Middle frontal gyrus (tissue), 1 donor: Measurements from ENCODE around the gene UBE2G2.

ENCODE experiments used
- DNase-seq: peaks from one replicate; pipeline ENCODE4 v3.0.0-alpha.2; 2015; ENCODE audit warnings: low spot score; ENCODE audit errors: extremely low spot score

Gene UBE2G2

DNA sequence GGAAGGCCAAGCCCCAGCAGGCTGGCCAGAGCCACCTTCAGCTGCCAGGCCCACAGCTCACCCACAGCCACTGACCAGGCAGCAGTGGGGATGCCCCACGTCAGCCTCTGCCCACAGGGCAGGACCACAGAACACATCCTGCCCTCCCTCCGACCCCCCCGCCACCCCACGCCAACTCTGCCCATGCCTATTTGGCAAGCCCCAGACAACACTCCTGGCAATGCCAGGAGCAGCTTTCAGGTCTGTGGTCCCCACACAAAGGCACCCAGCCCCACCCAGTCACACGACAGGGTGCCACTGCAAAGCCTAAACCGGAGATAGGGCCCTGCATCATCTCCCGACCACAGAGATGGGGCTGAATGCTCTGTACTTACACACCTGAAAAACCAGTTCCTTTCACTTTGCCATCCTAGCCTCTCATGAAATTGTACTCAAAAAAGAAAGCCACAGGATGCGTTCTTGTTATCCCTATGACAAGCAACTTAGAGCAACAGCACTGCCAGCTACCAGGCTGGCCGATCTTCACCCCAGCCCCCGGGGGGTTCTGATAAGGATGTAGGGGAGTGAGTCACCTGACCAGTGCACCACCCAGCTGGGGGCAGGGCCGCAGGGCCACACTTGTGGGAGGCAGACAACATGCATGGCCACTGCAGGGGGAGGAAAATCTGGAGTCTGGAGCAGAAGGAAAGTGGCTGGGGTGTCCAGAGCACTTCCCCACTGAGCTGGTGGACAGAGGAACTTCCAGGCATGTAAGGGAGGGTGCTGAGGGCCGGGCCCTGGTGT, 36.2 kb downstream of the UBE2G2 start:
- no peak for DNase-seq

DNA sequence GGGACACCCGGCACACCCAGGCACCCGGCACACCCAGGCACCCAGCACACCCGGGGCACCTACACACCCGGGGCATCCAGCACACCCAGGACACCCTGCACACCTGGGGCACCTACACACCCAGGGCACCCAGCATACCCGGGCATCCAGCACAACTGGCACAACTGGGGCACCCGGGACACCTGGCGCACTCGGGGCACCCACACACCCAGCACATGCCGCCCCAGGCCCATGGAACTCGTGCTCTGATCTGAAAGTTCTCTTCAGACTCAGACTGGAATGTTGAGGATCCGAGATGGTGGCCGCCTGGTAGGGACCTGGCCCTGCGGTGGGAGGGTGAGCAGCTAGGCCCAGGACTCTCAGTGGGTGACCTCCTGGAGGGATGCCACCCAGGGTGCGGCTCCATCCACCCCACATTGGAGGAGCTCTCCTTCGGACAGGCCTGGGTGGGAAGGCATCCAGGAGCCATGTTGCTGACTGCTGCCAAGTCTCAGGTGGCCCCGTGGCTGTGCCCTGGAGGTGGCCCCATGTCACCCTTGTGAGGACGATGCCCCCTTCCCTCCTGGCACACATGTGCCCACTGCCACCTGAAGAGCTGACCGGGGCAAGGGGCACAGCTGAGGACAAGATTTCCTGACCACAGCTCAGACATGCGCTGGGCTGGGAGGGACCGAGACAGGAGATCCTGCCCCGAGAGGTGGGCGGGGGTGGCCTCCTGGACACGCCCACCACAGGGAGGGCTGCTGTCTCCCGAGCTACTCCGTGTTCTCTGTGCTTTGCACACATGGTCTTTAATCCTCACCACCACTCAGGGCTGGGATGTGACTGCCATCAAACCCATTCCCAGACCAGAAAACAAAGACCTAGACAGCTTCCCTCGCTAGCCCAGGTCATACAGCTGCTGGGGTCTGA, 37.0 kb downstream of the UBE2G2 start:
- DNase-seq, result no peak

DNA sequence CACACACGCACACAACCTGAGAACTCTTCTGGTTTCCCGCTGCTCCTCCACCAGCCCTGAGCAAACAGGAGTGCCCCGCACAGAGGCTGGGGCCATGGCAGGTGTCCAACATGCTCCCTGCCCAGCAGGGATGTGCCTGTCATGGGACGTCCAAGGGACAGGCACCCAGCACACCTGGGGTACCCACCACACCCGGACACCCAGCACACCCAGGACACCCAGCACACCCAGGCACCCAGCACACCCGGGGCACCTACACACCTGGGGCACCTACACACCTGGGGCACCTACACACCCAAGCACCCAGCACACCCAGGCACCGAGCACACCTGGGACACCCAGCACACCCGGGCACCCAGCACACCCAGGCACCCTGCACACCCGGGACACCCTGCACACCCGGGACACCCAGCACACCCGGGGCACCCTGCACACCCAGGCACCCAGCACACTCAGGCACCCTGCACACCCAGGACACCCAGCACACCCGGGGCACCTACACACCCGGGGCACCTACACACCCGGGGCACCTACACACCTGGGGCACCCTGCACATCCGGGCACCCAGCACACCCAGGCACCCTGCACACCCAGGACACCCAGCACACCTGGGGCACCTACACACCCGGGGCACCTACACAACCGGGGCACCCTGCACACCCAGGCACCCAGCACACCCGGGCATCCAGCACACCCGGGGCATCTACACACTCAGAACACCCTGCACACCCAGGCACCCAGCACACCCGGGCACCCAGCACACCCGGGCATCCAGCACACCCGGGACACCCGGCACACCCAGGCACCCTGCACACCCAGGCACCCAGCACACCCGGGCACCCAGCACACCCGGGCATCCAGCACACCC, 37.9 kb downstream of the UBE2G2 start:
- no peak for DNase-seq

DNA sequence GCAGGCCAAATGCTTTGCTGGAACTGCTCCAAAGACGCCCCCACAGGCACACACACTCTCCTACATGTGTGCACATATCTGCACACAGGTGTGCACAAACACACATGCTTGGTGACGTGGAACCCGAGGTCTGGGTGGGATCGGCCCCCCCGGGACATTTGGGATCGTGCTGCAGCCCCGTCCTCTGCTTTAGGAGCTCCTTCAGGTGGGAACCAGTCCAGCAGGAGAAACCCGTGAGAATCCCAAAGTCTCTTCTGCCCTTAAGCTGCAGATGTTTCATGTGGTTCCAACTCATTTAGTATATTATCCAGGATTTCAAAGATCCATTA, 38.6 kb downstream of the UBE2G2 start:
- DNase-seq, result no peak

DNA sequence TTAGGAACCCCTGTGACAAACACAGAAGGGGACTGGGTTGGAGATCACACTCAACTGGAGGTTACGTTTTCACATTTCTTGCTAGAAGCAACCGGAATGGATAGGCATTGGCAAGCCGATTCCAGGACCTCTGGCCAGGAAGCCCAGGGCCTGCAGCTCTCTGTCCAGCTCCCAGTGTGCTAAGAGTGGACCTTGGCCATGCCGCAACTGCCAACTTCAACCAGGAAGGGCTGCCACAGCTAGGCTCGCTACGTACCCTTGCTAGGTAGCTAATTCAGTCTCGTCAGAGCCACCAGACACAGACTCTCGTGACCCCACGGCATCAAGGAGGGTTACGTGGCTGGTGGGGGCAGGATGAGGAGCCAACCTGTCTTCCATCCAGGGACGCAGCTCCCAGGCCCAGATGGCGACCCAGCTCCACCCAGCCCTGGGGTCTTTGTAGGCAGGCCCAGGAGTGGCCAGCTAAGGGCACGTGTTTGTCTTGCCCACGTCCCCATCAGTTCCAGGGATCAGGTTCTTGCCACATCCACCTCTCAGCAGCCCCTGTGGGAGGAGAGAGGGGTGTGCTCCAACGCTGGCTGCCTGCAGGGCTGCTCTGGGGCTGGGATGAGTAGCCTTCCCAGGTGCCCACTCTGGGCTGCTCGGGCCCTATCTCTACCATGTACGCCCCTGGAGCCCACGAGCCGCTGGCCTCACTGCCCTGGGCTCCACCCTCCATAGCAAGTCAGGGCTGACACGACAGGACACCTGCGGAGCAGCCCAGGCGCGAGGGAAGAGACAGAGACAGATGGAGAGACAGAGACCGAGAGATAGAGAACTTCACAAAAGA, 39.2 kb downstream of the UBE2G2 start:
- DNase-seq, result no peak

DNA sequence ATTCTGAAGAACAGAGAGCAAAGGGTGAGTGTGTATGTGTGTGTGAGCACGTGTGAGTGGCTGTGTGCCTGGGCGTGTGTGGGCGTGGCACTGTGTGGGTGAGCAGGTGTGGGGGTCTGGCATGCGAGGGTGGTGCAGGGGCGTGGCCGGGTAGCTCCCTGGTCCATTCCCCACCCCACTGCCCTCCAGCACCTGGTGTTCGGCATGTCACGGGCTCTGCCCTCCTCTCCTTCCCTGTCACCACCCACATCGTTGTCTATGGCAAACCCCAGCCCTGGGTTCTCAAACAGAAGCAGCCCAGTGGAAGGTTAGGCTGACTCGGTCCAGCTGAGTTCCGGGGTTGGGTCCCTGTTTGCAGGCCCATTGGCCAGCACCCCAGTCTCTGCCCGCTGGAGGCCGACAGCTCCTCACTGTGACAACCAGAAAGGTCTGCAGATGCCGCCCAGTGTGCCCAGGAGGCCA, 39.8 kb downstream of the UBE2G2 start:
- no peak for DNase-seq

DNA sequence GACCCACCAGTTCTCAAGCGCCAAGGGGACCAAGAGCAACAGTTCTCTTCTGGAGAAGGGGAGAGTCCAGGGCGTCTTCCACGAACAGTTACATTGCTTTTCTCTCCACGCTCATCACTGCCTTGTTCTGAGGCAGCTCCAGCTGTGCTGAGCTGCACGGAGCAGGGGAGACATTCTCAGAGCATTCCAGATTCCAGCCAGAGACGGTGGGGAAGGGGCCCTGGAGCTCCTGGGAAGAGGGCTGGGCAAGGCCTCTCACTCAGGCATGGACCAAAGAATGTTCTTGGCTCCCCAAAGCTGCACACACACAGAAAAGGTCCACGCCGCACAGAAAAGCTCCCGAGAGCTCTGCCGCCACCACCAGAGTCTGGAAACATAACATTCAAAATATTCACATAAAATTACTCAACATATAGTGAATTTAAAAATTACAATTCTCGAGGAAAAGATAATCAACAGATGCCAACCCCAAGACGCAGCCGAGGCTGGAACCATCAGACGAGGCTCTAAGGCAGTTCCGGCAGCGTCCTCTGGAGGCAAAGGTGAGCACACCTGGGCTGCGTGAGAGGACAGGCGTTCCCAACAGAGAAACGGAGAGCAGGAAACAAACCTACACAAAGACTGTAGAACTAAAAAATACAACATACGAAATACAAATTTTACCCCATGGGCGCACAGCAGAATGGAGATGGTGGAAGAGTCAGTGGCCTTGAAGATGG, 40.5 kb downstream of the UBE2G2 start:
- DNase-seq, result no peak

DNA sequence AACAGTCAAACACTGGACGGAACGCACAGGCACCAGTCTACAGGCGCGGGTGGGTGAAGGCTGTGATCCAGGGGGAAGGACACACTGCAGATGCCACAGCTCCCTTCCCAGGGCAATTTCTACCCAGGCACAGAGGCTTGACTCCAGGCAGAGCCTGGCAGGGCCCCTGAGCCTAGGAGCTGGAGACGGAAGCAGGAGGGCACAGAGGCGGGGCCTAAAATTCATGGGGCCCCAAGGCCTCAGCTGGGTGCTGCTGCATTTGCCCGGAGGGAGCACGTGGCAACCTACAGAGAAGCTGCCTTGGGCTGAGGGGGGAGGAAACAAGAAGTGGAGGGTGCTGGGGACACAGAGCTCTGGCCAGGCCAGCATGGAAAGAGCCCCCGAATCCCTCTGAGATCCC, 41.2 kb downstream of the UBE2G2 start:
- no peak for DNase-seq

DNA sequence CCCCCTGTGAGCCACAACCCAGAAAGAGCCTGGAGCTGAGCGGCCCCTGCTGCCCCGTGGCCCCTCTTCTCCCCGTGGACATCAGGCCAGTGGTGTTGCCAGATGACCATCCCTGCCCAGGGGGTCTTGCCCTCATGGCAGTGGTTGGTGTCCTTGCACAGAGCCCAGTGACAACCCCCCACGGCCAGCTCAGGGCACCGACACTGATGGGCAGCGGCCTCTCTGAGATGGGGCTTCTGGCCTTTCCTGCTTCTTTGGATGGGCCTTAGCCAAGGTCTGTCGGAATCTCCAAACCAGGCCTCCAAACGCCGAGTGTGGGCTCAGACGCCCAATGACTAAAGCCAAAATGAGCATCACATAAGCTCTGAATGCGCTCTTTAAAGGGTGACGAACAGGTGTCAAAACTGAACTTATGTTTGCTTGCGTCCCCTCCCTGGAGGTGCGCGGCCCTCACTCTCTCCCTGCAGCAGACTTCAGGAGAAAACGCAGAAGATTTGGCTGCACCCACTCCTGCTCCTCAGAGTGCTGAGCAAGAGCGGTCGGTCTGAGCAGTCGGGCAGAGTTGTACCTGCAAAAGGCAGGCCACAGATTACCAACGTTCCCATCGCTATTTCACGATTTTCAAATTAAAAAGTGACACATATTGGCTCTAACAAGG, 41.9 kb downstream of the UBE2G2 start:
- no peak for DNase-seq

DNA sequence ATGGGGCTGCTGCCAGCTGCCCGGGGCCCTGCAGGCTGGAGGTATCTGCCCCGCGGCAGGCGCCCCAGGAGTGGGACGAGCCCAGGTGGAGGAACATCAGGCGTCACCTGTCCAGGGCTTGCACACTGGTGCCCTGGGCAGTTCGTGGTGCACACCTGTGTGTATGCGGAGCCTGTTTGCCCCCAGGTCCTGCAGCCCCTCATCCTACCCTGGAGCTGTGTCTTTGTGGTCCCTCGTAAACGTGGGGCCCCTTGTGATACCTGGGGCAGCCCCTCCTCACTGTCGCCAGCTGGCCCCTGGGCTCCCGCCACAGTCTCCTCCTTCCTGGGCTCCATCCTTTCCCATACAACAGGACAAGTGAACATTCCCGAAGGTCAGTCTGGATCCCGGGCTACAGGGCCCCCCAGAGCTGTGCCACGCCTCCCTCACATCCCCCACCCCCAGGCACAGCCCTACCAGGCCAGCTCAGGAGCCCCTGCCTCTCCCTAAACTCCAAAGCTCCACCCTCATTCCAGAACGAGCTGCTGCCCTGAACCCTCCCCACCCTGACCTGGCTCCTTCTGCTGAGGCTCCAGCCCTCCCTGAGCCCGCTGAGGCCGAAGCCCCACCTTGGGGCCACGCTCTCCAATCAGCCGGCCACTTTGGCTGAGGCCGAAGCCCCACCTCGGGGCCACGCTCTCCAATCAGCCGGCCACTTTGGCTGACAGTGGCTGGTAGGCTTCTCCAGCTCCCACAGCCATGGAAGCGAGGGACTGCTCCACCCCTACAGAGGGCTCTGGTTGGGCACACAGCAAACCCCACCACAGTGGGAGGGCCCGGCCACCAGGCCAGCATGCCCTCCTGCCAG, 42.6 kb downstream of the UBE2G2 start:
- DNase-seq, result no peak

DNA sequence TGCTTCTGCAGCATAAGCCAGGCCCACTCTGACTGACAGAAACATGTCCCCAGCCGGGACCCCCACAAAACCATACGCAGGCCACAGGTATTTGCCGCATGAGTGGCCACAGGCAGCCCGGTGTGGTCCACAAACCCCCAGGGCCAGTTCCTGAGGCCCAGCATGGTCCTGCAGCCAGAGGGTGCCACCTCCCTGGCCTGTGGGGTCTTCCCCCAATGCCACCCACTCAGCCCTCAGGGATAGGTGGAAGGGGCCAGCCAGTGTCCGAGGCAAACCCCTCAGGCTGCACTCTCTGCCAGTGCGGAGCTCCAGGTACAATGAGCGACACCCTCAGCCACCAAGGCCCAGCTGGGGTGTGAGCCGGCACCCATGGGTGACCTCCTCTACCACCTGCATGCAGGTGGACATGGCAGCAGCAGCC, 43.5 kb downstream of the UBE2G2 start:
- no peak for DNase-seq

DNA sequence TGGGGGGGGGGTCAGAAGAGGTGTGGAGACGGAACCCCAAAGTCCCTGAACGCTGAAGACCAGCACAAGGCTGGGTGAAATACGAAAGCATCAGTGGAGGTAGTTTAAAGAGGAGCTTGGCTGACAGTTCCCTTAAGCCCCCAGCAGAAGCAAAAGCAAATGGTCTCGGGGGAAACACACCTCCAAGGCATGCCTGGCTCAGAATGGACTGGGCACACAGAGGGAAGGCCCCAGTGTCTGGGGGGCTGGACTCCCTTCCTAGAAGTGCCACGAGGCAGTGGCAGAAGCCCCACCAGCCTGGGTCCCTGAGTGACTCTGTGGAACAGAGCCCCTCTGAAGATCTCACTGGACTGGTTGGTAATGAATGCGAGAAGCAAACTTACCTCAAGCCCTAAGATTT, 43.9 kb downstream of the UBE2G2 start:
- DNase-seq, result no peak

DNA sequence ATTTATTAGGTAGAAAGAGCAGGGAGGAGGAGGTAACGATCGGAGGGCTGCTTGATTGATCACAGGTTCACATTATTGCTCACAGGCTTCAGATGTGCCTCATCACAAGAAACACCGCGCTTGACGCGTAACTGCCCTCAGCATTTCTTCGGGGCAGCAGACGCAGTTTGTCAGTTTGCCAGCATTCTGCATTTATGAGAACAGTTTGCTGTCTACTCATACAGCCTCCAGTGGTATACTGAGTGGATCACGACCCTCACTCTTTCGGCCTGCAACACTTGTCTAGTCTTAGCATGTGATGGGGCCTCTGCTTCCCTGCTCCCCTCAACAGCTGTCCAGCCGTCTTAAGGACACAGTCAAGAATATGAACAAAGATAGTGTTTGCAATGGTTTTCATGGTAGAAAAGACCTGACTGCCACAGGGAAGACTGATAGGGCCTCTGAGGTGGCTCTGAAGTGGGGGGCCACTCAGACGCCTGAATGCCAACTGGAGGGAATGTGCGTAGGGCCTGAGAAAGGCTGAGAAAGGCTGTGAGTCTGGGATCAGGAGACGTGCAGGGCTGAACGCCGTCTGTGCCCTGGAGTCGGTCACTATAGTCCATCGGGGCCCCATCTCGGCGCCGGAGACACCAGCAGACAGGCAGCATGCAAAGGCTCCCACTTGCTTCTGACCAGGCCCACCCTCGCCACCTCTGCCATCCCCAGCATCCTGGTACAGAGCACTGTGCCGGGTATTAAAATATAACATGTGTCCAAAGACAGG, 45.0 kb downstream of the UBE2G2 start:
- DNase-seq, result no peak

DNA sequence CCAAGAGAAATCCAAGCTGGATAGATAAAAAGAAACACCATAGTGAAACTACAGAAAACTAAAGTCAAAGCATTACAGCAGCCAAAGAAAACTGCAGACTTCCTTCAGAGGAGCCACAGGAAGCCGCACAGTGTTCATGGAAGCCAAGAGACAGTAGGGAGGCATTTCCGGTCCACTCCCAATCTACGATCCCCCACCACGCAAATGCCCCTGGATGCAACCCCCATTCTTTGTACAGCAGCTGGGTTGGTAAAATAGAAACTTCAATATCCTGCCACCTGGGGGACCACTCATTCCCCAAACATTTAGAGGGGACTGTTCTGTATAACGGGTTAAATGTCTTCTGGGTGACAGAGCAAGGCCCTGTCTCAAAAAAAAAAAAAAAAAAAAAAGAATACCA, 46.4 kb downstream of the UBE2G2 start:
- DNase-seq, result no peak

DNA sequence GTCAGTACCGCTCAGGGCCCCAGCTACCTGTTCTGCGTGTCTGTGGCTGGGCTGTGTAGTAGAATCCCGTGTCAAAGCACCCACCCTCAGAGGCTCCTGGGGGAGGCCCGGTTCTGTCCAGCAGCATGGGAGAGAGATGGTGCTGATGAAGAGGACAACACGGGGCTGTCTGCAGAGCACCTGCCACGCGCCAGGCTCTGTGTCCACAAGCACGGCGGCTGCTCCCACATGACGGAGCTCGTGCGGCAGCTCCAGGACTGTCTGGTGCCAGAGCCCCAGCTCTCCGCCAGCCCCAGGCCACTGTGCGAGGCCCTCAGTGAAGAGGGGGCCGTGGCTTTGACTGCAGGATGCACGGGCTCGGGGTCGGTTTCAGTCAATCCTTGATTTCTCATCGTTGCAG, 48.3 kb downstream of the UBE2G2 start:
- DNase-seq, result no peak

DNA sequence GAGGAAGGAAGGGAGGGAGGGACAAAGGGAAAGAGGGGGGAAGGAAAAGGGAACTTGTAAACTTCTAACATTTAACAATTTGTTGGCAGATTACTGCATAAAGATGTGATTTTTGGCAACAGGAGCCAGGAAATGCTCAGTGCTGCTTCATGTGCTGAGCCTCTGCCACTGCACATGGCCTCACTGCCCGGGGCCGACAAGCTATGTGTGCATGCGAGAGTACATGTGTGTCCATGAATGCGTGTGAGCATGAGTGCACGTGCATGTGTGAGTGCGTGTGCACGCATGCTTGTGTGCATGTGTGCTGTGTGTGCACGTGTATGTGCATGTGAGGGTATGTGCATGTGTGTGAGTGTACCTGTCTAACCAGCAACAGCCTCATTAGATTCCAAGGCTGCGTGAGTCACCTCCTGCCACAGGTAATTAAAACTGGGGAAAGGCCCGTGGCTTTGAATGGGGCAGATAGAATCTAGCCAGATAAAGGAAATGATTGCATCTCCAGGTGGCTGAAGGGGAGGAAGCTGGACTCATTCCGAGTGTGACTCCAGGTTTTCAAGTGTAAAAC, 48.9 kb downstream of the UBE2G2 start:
- DNase-seq, result no peak

DNA sequence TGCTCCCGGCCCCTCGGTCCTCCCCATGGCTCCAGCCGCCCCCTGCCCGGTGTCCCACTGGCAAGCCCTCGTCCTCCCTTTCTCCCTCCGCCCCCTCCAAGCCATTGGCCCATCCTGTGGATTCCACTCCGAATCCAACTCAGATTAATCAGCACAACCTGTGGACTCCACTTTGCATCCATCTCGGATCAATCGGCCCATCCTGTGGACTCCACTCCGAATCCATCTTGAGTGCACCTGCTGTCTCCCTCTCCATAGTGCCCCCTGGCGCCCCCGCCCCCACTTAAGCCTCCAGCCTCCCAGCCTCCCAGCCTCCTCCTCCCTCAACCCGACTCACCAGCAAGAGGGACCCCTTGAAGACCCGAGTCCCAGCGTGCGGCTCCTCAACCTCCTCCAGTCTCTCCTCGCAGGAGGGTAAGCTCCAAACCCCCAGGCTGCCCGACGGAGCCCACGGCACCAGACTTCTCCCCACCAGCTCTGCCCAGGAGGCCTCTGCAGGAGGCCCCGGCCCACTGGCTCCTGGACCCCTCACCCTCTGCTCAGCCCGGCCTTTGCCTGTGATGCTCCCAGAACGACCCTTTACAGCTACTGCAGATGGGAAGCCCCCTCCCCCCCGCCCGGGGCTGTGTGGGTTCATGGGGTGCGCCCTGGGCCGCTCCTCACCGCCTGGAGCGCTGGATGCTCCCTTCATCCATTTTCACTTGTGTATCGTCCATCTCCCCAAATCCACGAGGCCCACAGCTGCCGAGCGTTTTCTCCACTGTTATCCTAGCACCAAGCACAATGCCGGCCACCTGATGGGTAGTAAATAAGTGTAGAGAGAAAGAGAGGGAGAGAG, 49.6 kb downstream of the UBE2G2 start:
- DNase-seq, result no peak
